ENCODE measurements around the gene PROX1. TPM values are rescaled to one million over a fixed set of nuclear protein-coding genes. Genes with fewer than 3 reads are reported as not detected.

Gene PROX1
- total RNA-seq, 2 donors from 2014 or later: 13.7 to 27.4 TPM

DNA sequence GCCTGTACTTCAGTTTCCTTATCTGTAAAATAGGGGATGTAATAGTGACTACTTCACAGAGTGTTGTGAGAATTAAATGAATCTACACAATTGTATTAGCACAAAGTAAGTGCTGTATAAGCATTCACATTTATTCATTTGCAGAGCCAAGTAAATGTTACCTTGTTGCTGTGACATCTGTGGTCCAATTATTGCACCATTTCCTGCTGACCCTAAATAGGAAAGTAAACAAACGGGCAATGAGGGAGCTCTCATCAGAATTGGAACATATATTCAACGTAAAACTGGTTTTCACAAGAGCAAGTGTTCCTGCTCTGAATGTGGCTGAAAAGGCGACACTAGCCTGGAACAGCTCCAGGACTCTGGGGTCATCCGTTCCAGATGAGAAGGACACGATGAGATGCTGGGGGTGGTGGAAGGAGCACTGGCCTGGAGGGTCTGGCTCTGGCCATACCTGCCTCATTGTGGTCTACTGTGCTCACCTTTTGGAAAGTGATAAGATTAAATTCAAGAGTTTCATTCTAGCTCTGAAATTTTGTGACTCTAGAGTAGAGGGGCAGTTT is 34.5 kb downstream of the PROX1 start:
- Histone ChIP-seq H3K9me3 (no peaks in the 10 kb centered on the region), H3K4me3 (no peak overlapping the region), H3K36me3 (replicated peaks in 1 of 2; ENCODE audit: insufficient read depth in 1 of 2, low read depth in 2 of 2) (no peaks in the 10 kb centered on the region), H3K27me3 (no peaks in the 10 kb centered on the region), H3K4me1 (peaks cover 28% of the 10 kb centered on the region), H3K27ac (no peak overlapping the region)
- 60 to 89% methylated on average over 5 of the region's 5 CpGs for WGBS, 2 donors
- intact Hi-C loops (cut with DNase I): no loop called here
- ATAC-seq (no peak), DNase-seq (no peak)
- no peak for TF ChIP-seq POLR2A (IDR thresholded peaks at IDR 0.05)
- TF ChIP-seq, protein P1, sequence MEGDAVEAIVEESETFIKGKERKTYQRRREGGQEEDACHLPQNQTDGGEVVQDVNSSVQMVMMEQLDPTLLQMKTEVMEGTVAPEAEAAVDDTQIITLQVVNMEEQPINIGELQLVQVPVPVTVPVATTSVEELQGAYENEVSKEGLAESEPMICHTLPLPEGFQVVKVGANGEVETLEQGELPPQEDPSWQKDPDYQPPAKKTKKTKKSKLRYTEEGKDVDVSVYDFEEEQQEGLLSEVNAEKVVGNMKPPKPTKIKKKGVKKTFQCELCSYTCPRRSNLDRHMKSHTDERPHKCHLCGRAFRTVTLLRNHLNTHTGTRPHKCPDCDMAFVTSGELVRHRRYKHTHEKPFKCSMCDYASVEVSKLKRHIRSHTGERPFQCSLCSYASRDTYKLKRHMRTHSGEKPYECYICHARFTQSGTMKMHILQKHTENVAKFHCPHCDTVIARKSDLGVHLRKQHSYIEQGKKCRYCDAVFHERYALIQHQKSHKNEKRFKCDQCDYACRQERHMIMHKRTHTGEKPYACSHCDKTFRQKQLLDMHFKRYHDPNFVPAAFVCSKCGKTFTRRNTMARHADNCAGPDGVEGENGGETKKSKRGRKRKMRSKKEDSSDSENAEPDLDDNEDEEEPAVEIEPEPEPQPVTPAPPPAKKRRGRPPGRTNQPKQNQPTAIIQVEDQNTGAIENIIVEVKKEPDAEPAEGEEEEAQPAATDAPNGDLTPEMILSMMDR (IDR thresholded peaks at IDR 0.05): no peak

DNA sequence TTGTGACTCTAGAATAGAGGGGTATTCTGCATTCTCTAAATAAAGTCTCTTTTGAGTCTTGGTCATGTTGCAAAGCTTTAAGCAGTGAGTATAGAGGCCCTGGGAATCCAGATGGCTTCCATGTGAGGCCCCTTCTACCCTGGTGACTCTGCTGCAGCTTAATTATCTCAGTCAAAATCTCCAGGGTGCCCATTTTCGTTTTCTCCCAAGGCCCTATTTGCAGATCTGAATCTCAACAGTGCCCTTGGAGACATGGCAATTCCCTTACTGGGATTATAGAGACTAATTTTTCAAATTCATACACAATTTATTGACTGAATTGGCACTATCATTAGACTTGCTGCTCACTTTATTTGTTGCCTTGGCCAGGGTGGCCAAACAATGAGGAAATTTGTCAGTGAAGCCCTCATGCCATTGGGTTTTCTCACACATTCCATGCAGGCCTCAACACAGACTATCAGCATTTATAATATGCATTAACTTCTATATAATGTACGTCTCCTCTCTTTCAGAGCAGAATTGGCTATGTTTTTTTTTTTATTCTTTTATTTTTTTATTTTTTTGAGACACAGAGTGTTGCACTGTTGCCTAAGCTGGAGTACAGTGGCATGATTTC is 35.1 kb downstream of the PROX1 start:
- TF ChIP-seq, protein P1 (IDR thresholded peaks at IDR 0.05): no peak
- Histone ChIP-seq H3K27ac (no peak overlapping the region), H3K9me3 (no peaks in the 10 kb centered on the region), H3K4me1 (peaks cover 29% of the 10 kb centered on the region), H3K27me3 (no peaks in the 10 kb centered on the region), H3K36me3 (replicated peaks in 1 of 2; ENCODE audit: insufficient read depth in 1 of 2, low read depth in 2 of 2) (no peaks in the 10 kb centered on the region), H3K4me3 (no peak overlapping the region)
- DNase-seq (no peak), ATAC-seq (no peak)
- intact Hi-C loops (cut with DNase I): no loop called here
- WGBS, 2 donors: 57 to 59% methylated on average over 2 of the region's 2 CpGs

DNA sequence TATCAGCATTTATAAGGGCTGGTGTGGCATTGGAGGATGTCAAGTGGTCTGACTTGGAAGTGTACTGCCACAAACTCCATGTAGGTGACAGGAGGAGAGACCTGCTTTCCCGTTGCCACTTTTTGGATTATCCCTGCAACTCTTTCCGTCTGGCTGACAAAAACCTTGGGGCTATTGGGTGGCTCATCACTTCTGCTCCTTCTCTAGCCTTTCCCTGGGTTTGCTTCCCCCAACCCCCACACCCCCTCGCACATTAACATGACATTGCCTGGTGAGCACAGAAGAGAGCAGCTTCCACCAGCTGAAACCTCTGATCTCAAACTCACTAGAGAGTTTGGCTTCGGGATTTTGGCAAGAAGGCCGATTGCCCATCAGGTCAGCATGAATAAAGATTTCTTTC is 39.2 kb downstream of the PROX1 start:
- DNase-seq (no peak), ATAC-seq (no peak)
- Histone ChIP-seq H3K27me3 (no peaks in the 10 kb centered on the region), H3K9me3 (no peaks in the 10 kb centered on the region), H3K4me3 (no peak overlapping the region), H3K27ac (peak overlapping the region; percentile 45 to 74 (median 62)), H3K36me3 (replicated peaks in 1 of 2; ENCODE audit: insufficient read depth in 1 of 2, low read depth in 2 of 2) (no peaks in the 10 kb centered on the region), H3K4me1 (peaks cover 48% of the 10 kb centered on the region)
- intact Hi-C loops (cut with DNase I): no loop called here
- TF ChIP-seq, protein P1 (IDR thresholded peaks at IDR 0.05): no peak
- TF ChIP-seq POLR2A (IDR thresholded peaks at IDR 0.05): no peak
- 22 to 27% methylated on average over 5 of the region's 5 CpGs for WGBS, 2 donors

DNA sequence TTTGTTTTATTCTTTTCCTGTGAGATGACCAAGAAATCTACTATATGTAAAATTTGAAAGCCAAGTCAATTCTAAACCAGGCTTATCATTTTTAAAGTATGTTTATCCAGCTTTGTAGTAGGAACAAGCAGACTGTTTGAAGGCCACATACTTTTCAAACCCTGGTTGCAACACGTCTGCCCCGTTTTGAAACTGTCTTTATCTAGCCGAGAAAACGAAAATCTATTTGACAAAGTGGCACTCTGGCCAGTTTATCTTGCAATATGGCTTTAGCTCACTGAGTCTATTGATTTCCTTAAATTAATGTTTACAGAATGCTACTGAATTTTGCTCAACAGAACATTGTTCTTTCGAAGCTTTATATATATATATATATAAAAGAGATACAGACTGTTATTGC is 39.7 kb downstream of the PROX1 start:
- Histone ChIP-seq H3K9me3 (no peaks in the 10 kb centered on the region), H3K4me1 (peaks cover 48% of the 10 kb centered on the region), H3K27ac (peak overlapping the region; percentile 45 to 74 (median 62)), H3K36me3 (replicated peaks in 1 of 2; ENCODE audit: insufficient read depth in 1 of 2, low read depth in 2 of 2) (no peaks in the 10 kb centered on the region), H3K4me3 (no peak overlapping the region), H3K27me3 (no peaks in the 10 kb centered on the region)
- intact Hi-C loops (cut with DNase I): no loop called here
- ATAC-seq (peak; percentile 84), DNase-seq (peak in 3 of 4 donors; percentile 27 to 52 (median 35))
- WGBS, 2 donors: 11 to 19% methylated on average over 5 of the region's 5 CpGs
- TF ChIP-seq, protein P1 (IDR thresholded peaks at IDR 0.05): no peak
- TF ChIP-seq POLR2A (IDR thresholded peaks at IDR 0.05): no peak

DNA sequence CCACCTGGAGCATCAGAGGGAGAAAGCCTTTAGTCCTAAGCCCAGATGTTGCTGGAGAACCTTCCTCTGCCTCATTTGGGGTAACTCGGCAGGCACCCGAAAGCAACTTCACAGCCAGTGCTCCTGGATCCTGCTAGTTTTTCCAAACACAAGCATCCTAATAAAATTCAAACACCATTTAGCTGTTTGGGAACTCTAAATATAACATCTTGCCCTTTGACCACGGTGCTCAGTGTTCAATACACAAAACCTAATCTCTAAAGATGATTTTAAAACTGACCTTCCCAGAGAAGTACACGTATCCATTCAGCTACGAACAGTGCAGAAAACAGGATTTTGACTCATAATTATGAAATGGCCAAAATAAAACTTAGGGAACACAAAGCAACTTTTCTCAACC is 40.3 kb downstream of the PROX1 start:
- Histone ChIP-seq H3K4me3 (no peak overlapping the region), H3K27ac (peak overlapping the region in 3 of 4 donors; percentile 60 to 74 (median 64)), H3K9me3 (no peaks in the 10 kb centered on the region), H3K36me3 (replicated peaks in 1 of 2; ENCODE audit: insufficient read depth in 1 of 2, low read depth in 2 of 2) (no peaks in the 10 kb centered on the region), H3K27me3 (no peaks in the 10 kb centered on the region), H3K4me1 (peaks cover 48% of the 10 kb centered on the region)
- intact Hi-C loops (cut with DNase I): no loop called here
- DNase-seq: no peak
- ATAC-seq: no peak
- WGBS, 2 donors: 23 to 25% methylated on average over 5 of the region's 5 CpGs
- TF ChIP-seq, protein P1 (IDR thresholded peaks at IDR 0.05): no peak
- TF ChIP-seq POLR2A (IDR thresholded peaks at IDR 0.05): no peak

All from body of pancreas (tissue), 4 donors.